Kidney capillary endothelial cell (primary cell): ENCODE results near the gene PAIP1.
"Not testable (repeated sequence)": the region's sequence is repeated elsewhere in the genome, so short reads cannot be mapped to it uniquely, and the experiment has no call there.

Experiments
- DNase-seq: peaks from one replicate; pipeline ENCODE4 v3.0.0-alpha.2; 2018; ENCODE audit warnings: low spot score

PAIP1 gene, protein sequence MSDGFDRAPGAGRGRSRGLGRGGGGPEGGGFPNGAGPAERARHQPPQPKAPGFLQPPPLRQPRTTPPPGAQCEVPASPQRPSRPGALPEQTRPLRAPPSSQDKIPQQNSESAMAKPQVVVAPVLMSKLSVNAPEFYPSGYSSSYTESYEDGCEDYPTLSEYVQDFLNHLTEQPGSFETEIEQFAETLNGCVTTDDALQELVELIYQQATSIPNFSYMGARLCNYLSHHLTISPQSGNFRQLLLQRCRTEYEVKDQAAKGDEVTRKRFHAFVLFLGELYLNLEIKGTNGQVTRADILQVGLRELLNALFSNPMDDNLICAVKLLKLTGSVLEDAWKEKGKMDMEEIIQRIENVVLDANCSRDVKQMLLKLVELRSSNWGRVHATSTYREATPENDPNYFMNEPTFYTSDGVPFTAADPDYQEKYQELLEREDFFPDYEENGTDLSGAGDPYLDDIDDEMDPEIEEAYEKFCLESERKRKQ

DNA sequence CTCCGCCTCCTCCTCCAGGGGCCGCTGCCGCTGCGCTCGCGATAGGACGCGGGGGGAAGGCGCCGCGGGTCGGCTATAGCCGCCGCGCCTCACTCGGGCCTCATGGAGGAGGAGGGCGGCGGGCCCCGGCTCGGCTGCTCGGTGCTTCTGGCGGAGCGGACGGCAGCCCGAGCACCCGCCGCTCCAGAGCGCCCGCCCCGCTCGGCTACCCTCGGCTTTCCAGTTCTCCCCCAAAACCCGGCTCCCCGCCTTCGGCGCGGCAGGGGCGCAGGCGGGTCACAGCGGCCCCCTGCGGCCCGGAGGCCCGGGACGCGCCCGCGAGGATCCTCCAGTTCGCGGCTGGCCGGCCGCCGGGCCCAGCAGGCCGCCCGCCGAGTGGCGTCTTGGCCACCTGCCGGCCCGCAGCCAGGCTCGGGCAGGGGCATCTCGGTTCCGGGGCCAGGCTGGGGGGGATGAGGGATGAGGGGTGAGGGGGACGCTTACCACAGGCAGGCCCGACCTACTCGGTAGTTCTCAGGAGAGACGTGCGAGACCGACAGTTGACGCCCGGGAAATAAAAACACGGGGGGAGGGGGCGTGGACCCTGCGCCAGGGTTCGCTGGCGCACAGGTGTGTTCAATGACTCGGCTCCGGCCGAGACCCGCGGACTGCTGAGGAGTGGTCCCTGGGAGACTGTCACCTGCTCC, at the start of gene PAIP1:
Gene PAIP1, minus strand, starts transcription at position 221 of the 686 bp plus-strand sequence. CDS start 231 bp downstream, outside the sequence.
- peak; percentile 66 for DNase-seq

DNA sequence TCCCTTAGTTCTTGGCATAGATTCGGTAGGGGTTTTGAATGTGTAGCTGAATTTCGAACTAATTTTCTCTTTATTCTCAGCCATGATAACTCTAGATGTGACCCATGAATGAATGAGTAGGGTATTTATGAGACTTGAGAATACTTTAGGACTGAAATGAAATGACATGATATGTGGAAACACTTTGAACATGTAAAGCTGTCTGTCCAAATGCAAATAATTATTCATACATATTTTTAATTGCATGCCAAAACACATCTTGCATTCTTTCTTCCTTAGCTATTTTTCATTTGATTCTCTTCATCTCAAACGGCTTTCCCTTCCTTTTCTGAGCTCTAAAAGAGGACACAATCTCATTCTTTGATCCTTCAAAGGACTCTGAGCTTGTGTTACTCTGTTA, 49.5 kb upstream of the PAIP1 start:
- no peak for DNase-seq

DNA sequence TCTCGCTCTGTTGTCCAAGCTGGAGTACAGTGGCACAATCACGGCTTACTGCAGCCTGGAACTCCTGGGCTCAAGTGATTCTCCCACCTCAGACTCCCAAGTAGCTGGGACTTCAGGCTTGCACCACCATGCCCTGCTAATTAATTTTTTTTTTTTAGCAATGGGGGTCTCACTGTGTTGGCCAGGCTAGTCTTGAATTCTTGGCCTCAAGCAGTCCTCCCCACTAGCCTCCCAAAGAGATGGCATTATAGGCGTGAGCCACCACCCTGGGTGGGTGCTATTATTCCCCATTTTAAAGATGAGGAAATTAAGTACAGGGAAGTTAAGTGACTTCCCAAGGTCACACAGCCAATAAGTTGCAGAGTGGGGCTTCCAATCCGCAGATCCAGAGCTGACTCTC, 47.8 kb upstream of the PAIP1 start:
- no peak for DNase-seq

DNA sequence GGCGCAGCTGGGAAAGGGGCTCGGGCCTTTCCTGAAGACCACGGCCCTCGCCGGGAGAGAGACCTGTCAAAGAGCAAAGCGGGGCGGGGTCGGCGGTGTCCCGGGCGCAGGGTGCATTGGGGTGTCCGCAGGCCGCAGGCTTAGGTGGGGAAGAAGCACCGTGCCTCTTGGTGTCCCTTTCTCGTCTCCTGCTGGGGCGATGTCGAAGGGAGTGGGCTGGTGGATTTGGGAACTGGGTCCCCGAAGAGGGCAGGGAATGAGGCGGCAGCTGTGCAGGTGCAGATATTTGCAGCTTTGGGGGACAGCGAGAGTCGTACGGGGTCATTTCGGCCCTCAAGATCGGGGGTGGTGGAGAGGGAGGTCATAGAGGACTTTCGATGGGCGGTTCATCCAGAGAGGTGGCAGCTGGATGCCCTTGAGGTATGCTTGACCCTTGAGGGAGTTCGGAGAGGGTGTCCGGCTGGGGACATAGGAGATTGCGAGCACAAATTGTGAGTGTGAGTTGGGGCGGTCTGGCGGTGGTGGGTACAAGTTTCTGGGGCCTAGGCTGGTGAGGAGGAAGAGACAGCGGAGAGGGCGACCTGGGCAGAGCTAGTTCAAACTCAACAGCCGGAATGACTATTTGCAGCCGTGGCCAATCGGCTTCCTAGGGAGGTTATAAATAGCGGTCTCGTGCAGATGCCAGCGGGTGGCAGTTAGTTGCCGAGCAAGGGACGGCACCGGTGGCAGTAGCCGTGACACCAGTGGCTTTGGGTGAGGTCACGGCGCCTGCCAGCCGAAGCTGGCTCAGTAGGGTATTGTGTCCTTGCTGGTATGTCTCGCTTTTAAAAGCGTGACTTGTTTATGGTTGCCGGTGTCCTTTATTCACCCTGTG, 46.7 kb upstream of the PAIP1 start:
- DNase-seq, result peak; percentile 61

DNA sequence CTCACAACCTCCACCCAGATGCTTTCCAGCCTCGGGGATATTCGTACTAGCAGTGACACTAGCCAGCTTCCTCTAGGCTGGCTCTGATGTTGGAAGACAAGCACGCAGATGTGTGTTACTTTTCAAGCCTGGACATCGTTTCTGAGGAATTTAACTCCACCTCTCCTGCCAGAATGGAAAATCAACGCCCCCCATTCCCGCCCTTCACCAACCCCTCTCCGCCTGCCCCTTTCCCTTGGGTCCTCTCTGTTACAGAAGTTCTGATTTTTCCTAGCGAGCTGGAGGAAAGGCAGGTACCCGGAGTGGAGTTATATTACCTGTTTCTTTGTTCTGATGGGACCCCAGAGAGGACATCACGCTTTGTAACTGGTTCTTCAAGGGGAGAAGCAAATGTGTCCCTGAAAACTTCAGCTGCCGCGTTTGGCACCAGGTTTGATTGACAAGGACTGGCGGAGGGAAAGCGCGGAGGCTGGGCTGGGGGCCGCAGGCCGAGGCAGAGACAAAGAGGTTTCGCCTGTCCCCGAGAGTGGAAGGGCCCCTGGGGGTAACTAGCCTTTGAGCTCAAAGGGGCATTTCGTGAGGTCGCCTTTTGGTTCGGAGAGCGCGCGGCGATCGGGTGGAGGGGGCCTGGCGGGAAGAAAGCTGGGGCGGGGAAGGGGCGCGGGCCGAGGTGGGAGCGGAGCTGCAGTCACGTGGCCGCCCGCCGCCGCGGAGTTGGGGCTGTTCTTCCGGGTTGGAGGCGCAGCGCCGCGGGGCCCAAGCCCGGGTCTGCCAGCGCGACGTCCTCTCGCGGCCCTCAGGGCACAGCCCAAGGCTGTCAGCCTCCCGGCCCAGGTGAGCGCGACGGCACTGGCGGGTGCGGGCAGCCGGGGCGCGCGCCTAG, 45.8 kb upstream of the PAIP1 start, which contains the start of gene NNT:
Gene NNT, plus strand, starts transcription at position 720 of the 883 bp plus-strand sequence. CDS start 6,016 bp downstream, outside the sequence.
- DNase-seq, result peak; percentile 33

DNA sequence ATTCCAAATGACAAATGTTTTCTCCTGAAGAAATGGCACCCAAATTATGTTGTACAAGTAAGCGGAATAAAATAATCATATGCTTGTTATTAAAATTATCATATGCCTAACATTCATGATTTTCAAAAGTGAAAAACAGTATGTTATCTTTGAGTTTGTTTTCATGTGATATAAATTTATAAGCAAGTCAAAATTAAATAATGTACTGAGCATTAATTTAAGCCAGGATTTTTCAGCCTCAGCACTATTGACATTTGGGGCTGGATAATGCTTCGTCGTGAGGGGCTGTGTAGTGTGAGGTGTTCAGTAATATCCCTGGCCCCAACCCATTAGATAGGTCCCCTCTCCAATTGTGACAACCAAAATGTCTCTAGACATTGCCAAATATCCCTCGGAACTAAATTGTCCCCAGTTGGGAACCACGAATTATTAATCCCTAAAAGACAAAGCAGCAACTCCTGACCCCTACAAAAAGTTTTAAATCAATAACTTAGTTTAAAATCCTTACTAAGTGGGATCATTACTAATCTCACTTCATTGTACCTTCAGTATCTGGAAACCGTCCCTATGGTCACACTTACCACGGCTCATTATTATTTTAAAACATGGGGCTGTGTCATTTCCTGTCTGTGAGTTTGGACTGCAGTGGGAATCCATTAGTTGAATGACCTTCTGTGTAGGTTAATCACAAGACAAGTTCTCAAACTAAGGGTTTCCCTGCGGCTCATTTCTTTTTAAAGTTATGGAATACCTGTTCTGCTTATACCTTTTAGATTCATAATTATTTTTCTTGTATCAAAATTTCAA, 44.8 kb upstream of the PAIP1 start:
- peak; percentile 70 for DNase-seq

DNA sequence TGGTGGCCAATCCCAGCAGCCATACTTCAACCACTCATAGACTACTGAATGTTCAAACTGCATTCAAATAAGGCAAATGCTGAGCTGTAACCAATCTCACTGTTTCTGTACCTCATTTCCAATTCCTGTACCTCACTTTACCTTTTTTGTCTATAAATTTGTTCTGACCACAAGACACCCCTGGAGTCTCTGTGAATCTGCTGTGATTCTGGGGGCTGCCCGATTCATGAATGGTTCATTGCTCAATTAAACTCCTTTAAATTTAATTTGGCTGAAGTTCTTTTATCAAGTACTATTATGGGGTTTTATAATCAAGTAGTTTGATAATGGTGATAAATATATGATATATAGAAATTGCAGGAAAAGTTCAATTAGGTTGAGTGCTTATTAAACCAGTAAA, 42.0 kb upstream of the PAIP1 start:
- not testable (repeated sequence) for DNase-seq

DNA sequence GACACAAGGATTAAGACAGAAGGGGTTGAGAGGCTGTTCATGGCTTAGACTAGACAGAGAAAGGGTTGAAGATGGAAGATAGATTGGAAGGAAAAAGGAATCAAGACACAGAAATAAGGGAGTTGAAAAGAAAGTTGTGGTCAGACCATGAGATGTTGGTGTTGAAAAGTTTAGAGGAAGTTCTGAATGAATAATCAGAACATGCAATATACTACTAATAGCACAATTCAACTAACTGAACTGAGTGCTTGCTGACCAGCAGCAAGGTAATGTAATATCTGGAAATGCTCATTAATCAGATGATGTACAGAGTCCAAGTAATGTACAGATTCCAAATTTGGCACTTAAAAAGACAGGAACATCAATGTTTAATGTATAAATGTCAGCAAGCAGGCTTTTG, 35.5 kb upstream of the PAIP1 start:
- no peak for DNase-seq

DNA sequence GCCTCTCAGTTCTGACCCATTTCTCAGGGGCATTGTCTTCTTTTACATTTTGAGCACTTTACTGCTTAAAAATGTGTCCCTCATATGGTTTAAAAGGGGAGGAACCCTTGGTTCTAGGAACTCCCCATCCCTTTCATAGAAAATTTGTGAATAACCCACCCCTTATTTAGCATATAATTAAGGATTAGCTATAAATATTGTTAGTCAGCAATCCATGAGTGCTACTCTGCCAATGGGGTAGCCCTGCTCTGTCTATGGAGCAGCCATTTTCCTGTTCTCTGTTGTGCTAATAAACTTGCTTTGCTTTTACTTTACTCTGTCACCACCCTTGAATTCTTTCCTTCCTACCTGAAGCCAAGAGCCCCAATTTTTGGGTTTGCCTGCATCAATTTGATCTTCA, 33.8 kb upstream of the PAIP1 start:
- DNase-seq, result no peak

DNA sequence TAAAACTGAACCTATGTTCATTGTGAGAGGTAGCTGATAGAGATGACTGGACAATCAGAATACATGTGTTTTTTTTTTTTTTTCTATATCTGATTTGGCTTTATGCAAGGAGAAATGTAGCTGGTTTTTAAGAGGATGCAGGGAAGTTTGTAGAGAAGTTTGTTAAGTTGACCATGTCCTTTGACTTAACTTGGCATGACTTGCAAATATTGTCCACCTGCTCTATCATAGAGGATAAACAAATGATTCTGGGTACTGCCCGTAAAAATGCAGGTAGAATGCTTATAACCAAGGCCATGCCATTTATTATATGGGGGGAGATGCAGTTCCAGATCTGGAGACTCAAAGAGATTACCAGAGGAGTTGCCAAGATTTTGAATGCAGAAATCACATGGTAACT, 32.4 kb upstream of the PAIP1 start:
- DNase-seq, result no peak

DNA sequence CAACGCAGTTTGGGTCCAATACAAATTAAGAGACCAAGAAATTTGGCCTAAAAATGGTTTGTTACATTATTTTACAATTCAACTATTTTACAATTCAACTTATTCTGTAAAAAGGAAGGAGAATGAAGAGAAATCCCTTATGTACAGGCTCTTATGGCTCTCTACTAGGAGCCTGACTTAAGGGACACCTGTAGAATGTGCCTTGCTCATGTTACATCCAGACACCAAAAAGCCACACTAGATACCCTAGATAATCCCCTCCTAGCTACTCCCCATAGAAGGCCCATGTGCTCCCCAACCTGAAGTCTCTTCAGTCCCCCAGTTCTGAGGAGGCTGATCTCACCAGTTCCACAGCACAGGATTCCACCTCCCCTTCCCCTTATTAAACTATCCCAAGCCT, 32.0 kb upstream of the PAIP1 start:
- no peak for DNase-seq

DNA sequence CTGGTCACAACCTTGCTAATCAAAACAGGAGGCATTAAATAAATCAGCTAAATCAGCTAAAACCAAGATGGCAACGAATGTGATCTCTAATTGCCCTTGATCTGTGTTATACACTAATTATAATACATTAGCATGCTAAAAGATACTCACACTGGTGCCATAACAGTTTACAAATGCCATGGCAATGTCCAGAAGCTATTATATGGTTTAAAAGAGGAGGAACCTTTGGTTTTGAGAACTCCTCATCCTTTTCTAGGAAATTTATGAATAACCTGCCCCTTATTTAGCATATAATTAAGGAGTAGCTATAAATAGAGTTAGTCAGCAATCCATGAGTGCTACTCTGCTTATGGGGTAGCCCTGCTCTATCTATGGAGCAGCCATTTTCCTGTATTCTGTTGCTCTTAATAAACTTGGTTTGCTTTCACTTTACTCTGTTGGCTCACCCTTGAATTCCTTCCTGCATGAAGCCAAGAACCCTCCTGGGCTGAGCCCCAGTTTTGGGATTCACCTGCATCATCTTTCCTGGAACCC, 27.4 kb upstream of the PAIP1 start:
- DNase-seq, result no peak

DNA sequence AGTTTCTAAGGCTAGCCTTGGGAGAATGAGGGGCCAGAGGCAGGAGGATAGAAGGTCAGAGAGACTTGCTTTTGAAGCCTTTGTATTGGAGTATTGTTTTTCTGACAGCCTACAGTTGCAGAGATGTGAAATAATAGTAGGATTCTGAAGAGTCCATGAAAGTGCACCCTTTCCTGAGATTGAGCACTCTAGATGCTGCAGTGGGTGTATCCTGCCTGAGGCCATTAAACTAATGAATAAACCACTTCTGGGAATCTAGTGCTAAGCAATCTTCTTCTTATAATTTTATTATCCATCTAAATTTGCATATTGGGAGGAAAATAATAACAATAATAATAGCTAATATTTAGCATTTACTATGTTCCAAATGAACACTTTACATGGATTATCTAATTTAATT, 26.8 kb upstream of the PAIP1 start:
- DNase-seq, result no peak

DNA sequence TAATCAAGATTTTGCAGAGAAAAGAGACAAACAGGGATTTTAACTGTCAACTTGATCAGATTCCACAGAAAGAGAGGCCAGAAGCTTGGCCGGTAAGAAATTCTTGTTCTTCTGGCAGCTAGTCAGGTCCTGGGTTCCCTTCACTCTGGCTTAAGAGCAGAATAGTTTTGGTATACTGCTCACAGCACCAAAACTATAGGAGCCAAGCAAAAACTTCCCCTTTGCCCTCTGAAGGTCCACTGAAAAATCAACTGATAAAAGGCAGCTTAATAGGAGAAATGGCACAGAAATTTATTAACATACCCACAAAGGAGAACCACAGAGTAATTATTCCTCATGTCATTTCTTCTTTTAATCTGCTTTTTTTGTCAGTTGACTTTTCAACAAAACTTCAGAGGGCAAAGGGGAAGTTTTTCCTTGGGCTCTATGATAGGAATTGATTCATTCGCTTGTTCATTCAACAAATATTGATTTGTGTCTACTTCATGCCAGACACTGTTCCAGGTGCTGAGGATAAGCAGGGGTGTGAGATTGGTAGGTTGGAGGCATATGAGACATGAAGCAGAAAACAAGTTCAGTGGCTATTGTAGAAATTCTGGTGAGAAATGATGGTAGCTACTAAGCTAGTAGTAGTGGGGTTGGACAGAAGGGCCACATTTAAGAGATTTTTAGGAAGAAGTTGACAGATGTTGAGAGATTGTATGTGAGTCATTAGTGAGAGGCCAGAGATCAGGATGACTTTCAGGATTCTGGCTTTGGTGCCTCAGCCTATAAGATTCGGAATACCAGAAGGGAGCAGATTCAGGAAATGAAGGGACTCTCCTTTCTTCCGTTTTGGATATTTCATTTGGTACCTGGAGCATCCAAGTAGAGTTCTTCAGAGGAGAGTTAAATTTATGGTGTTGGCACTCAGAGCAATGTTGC, 25.5 kb upstream of the PAIP1 start:
- DNase-seq, result no peak

DNA sequence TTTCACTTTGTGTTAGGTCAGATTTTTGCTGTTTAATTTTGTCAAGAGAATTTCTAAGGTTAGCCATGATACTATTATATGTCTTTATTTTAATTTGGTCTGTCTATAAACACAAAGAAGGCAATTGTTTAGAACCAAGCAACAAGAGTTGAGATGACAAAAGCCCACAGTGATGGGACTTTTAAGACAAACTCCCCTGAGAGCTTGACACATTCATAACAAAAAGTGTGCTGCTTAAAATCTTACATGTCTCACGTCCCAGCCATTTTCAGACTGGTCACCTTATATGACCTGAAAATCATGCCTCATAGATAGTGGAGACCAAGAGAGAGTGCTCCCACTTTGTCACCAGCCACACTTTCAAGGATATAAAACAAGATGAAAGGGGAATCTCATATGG, 24.5 kb upstream of the PAIP1 start:
- DNase-seq, result no peak

DNA sequence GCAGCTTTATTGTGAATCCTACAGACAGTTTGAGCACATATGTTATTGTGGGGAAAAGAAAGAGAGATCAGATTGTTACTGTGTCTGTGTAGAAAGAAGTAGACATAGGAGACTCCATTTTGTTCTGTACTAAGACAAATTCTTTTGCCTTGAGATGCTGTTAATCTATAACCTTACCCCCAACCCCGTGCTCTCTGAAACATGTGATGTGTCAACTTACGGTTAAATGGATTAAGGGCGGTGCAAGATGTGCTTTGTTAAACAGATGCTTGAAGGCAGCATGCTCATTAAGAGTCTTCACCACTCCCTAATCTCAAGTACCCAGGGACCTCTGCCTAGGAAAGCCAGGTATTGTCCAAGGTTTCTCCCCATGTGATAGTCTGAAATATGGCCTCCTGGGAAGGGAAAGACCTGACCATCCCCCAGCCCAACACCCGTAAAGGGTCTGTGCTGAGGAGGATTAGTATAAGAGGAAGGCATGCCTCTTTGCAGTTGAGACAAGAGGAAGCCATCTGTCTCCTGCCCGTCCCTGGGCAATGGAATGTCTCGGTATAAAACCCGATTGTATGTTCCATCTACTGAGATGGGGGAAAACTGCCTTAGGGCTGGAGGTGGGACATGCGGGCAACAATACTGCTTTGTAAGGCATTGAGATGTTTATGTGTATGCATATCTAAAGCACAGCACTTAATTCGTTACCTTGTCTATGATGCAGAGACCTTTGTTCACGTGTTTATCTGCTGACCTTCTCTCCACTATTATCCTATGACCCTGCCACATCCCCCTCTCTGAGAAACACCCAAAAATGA, 23.7 kb upstream of the PAIP1 start:
- not testable (repeated sequence) for DNase-seq

DNA sequence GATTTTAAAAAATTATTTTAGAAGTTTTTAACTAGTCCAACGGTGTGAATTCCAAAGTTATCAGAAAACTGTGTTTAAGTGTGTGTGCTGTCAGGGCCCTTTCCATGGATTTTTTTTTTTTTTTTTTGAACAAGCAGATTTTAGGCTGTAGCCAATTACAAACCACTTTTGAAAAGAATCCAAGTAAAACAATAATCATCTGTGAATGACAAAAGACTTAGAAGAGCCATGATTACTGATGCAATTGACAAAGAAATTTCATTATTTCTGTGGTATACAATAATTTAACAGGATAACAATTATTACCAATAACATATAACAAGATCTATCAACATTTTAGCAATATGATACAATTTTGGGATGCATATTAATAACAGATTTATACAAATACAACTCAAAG, 16.2 kb upstream of the PAIP1 start:
- DNase-seq, result no peak

DNA sequence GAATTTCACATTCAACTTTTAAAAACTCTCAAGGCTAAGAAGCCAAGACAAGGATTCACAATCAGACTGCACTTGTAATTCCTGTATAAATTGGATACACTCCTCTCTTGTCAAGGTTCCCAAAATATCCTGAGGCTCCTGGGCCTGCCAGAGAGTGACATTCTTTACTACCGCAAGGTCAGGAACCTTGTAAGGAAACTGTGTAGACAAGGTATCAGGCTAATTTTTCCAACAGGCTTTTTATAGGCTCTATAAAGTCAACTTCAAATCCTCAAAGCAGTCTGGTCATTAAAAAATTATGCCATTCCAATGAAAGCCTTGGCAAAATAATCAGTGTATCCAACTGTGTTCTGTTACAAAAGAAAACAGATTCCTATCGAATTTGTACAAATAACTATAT, 15.5 kb upstream of the PAIP1 start:
- no peak for DNase-seq
